ENCODE results near the gene CDH12.
"Not testable (repeated sequence)": the region's sequence is repeated elsewhere in the genome, so short reads cannot be mapped to it uniquely, and the experiment has no call there.

Gene CDH12

GRCh38 chr5:22352493-22352892 lies 500.7 kb downstream of the CDH12 start:
- DNase-seq (ENCODE audit: low read depth) = no peak
- no peak overlapping the region for H3K4me3 ChIP-seq (ENCODE audit: low read length)
- TF ChIP-seq CTCF (conservative IDR thresholded peaks at IDR 0.05; ENCODE audit: low read depth, low read length) = no peak

GRCh38 chr5:22351178-22351577 lies 502.0 kb downstream of the CDH12 start:
- no peak for DNase-seq (ENCODE audit: low read depth)
- no peak overlapping the region for H3K4me3 ChIP-seq (ENCODE audit: low read length)
- no peak for TF ChIP-seq CTCF (conservative IDR thresholded peaks at IDR 0.05; ENCODE audit: low read depth, low read length)

GRCh38 chr5:22348027-22348426 lies 505.1 kb downstream of the CDH12 start:
- no peak for TF ChIP-seq CTCF (conservative IDR thresholded peaks at IDR 0.05; ENCODE audit: low read depth, low read length)
- DNase-seq (ENCODE audit: low read depth) = no peak
- no peak overlapping the region for H3K4me3 ChIP-seq (ENCODE audit: low read length)

- DNase-seq (ENCODE audit: low read depth) = no peak
- no peak overlapping the region for H3K4me3 ChIP-seq (ENCODE audit: low read length)
- no peak for TF ChIP-seq CTCF (conservative IDR thresholded peaks at IDR 0.05; ENCODE audit: low read depth, low read length)
Measured at GRCh38 chr5:22344000-22344399, 509.1 kb downstream of the CDH12 start.

- no peak for DNase-seq (ENCODE audit: low read depth)
- no peak for TF ChIP-seq CTCF (conservative IDR thresholded peaks at IDR 0.05; ENCODE audit: low read depth, low read length)
- H3K4me3 ChIP-seq (ENCODE audit: low read length) = no peak overlapping the region
Measured at GRCh38 chr5:22341406-22341805, 511.7 kb downstream of the CDH12 start.

- DNase-seq (ENCODE audit: low read depth); H3K4me3 ChIP-seq (ENCODE audit: low read length): not testable (repeated sequence)
Measured at GRCh38 chr5:22332949-22333348, 520.2 kb downstream of the CDH12 start.

- no peak for DNase-seq (ENCODE audit: low read depth)
- TF ChIP-seq CTCF (conservative IDR thresholded peaks at IDR 0.05; ENCODE audit: low read depth, low read length) = no peak
- no peak overlapping the region for H3K4me3 ChIP-seq (ENCODE audit: low read length)
Measured at GRCh38 chr5:22329683-22330082, 523.5 kb downstream of the CDH12 start.

GRCh38 chr5:22319798-22320197 lies 533.3 kb downstream of the CDH12 start:
- H3K4me3 ChIP-seq (ENCODE audit: low read length) = no peak overlapping the region
- TF ChIP-seq CTCF (conservative IDR thresholded peaks at IDR 0.05; ENCODE audit: low read depth, low read length) = peak; percentile 17
- DNase-seq (ENCODE audit: low read depth) = no peak

All from retinal pigment epithelial cell (primary cell).